ENCODE results near the gene SLC23A2. TPM values are rescaled to one million over a fixed set of nuclear protein-coding genes. Genes with fewer than 3 reads are reported as not detected.

Gene SLC23A2
- total RNA-seq, 1 experiment from 2014 or later = 24.0 TPM

- Mint-ChIP-seq H3K27ac (ENCODE audit: low read depth, unreplicated experiment) (no peak overlapping the region), H3K27me3 (ENCODE audit: insufficient read depth, unreplicated experiment) (no peaks in the 10 kb centered on the region), H3K4me1 (ENCODE audit: insufficient read depth, unreplicated experiment) (peaks cover 2% of the 10 kb centered on the region), H3K4me3 (ENCODE audit: unreplicated experiment) (no peak overlapping the region), H3K36me3 (ENCODE audit: insufficient read depth, unreplicated experiment) (peaks cover 9% of the 10 kb centered on the region), H3K9me3 (ENCODE audit: unreplicated experiment) (peaks cover 7% of the 10 kb centered on the region)
- intact Hi-C loops (cut with micrococcal nuclease) = loop anchor here (1.0 to 2.0 kb wide), 2 partner anchors 144 to 350 kb away; no protein-coding TSS in a partner anchor
- BruUV-seq (replicated peaks) = no TSS peak
- TF ChIP-seq, protein P1, sequence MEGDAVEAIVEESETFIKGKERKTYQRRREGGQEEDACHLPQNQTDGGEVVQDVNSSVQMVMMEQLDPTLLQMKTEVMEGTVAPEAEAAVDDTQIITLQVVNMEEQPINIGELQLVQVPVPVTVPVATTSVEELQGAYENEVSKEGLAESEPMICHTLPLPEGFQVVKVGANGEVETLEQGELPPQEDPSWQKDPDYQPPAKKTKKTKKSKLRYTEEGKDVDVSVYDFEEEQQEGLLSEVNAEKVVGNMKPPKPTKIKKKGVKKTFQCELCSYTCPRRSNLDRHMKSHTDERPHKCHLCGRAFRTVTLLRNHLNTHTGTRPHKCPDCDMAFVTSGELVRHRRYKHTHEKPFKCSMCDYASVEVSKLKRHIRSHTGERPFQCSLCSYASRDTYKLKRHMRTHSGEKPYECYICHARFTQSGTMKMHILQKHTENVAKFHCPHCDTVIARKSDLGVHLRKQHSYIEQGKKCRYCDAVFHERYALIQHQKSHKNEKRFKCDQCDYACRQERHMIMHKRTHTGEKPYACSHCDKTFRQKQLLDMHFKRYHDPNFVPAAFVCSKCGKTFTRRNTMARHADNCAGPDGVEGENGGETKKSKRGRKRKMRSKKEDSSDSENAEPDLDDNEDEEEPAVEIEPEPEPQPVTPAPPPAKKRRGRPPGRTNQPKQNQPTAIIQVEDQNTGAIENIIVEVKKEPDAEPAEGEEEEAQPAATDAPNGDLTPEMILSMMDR (IDR thresholded peaks at IDR 0.05; ENCODE audit: unreplicated experiment) = peak; percentile 71
- ChIA-PET CTCF (interaction anchor here (0.5 to 11.6 kb wide), 48 partner anchors 8 to 763 kb away, joined by 3 to 132 read pairs (median 4); no protein-coding TSS in a partner anchor), POLR2A (interaction anchor here (0.6 to 1.7 kb wide), 8 partner anchors 58 to 625 kb away, joined by 3 to 7 read pairs (median 3); partner anchors contain the start of gene CDS2)
- DNase-seq (ENCODE audit: unreplicated experiment) = peak; percentile 62
These were observed 45.0 kb downstream of the SLC23A2 start for GRCh38 chr20:4956200-4956810.

GRCh38 chr20:4953881-4954280 lies 47.4 kb downstream of the SLC23A2 start:
- intact Hi-C loops (cut with micrococcal nuclease) = loop anchor here (5.0 kb wide), 1 partner anchor 212 kb away; no protein-coding TSS in a partner anchor
- no peak overlapping the region for H3K27ac Mint-ChIP-seq (ENCODE audit: low read depth, unreplicated experiment)
- POLR2A ChIA-PET = no interaction called here
- H3K9me3 Mint-ChIP-seq (ENCODE audit: unreplicated experiment) = peaks cover 7% of the 10 kb centered on the region
- CTCF ChIA-PET = interaction anchor here (0.6 to 11.6 kb wide), 9 partner anchors 13 to 346 kb away, joined by 3 to 132 read pairs (median 4); partner anchors contain the start of gene PRND
- DNase-seq (ENCODE audit: unreplicated experiment) = no peak
- H3K4me3 Mint-ChIP-seq (ENCODE audit: unreplicated experiment) = no peak overlapping the region
- no peaks in the 10 kb centered on the region for H3K27me3 Mint-ChIP-seq (ENCODE audit: insufficient read depth, unreplicated experiment)
- TF ChIP-seq, protein P1 (IDR thresholded peaks at IDR 0.05; ENCODE audit: unreplicated experiment) = no peak
- H3K4me1 Mint-ChIP-seq (ENCODE audit: insufficient read depth, unreplicated experiment) = peaks cover 21% of the 10 kb centered on the region
- peaks cover 9% of the 10 kb centered on the region for H3K36me3 Mint-ChIP-seq (ENCODE audit: insufficient read depth, unreplicated experiment)
- BruUV-seq (replicated peaks) = no TSS peak

- Mint-ChIP-seq H3K27ac (ENCODE audit: low read depth, unreplicated experiment) (no peak overlapping the region), H3K9me3 (ENCODE audit: unreplicated experiment) (peaks cover 7% of the 10 kb centered on the region), H3K27me3 (ENCODE audit: insufficient read depth, unreplicated experiment) (no peaks in the 10 kb centered on the region), H3K4me3 (ENCODE audit: unreplicated experiment) (no peak overlapping the region), H3K4me1 (ENCODE audit: insufficient read depth, unreplicated experiment) (peaks cover 21% of the 10 kb centered on the region), H3K36me3 (ENCODE audit: insufficient read depth, unreplicated experiment) (peaks cover 9% of the 10 kb centered on the region)
- ChIA-PET CTCF (interaction anchor here (0.5 to 11.6 kb wide), 7 partner anchors 8 to 212 kb away, joined by 3 to 132 read pairs (median 3); no protein-coding TSS in a partner anchor), POLR2A (interaction anchor here (1.0 to 1.6 kb wide), 2 partner anchors 85 to 190 kb away, joined by 3 read pairs; no protein-coding TSS in a partner anchor)
- TF ChIP-seq, protein P1 (IDR thresholded peaks at IDR 0.05; ENCODE audit: unreplicated experiment) = no peak
- BruUV-seq (replicated peaks) = no TSS peak
- DNase-seq (ENCODE audit: unreplicated experiment) = no peak
- intact Hi-C loops (cut with micrococcal nuclease) = loop anchor here (5.0 kb wide), 1 partner anchor 210 kb away; no protein-coding TSS in a partner anchor
These were observed 49.1 kb downstream of the SLC23A2 start for GRCh38 chr20:4952229-4952628.

- TF ChIP-seq, protein P1 (IDR thresholded peaks at IDR 0.05; ENCODE audit: unreplicated experiment) = no peak
- ChIA-PET CTCF (interaction anchor here (0.7 to 11.6 kb wide), 9 partner anchors 9 to 523 kb away, joined by 3 to 132 read pairs (median 4); no protein-coding TSS in a partner anchor), POLR2A (interaction anchor here (0.6 to 1.6 kb wide), 6 partner anchors 15 to 236 kb away, joined by 3 to 5 read pairs (median 3); no protein-coding TSS in a partner anchor)
- BruUV-seq (replicated peaks) = no TSS peak
- peak overlapping the region; percentile 64 for H3K27ac Mint-ChIP-seq (ENCODE audit: low read depth, unreplicated experiment)
- DNase-seq (ENCODE audit: unreplicated experiment) = peak; percentile 74
- peaks cover 7% of the 10 kb centered on the region for H3K9me3 Mint-ChIP-seq (ENCODE audit: unreplicated experiment)
- H3K4me1 Mint-ChIP-seq (ENCODE audit: insufficient read depth, unreplicated experiment) = peaks cover 21% of the 10 kb centered on the region
- H3K27me3 Mint-ChIP-seq (ENCODE audit: insufficient read depth, unreplicated experiment) = no peaks in the 10 kb centered on the region
- peak overlapping the region; percentile 10 for H3K4me3 Mint-ChIP-seq (ENCODE audit: unreplicated experiment)
- peaks cover 9% of the 10 kb centered on the region for H3K36me3 Mint-ChIP-seq (ENCODE audit: insufficient read depth, unreplicated experiment)
- intact Hi-C loops (cut with micrococcal nuclease) = loop anchor here (5.0 kb wide), 1 partner anchor 209 kb away; no protein-coding TSS in a partner anchor
These were observed 50.0 kb downstream of the SLC23A2 start for GRCh38 chr20:4951299-4951698.

Data from MCF 10A (cell line).